SK-N-SH (cell line): ENCODE results near the gene RAP2C. TPM values are rescaled to one million over a fixed set of nuclear protein-coding genes. Genes with fewer than 3 reads are reported as not detected.

ENCODE experiments used
- CTCF ChIA-PET: fragments of 300-600, 350-600 bp; formaldehyde crosslinking; extraction: SDS; loops from one replicate; lab custom pipeline; 2021; lab: Yijun Ruan, JAX
- POLR2A ChIA-PET: fragments of 350-600 bp; sonication (Branson Sonifier 250); formaldehyde crosslinking; extraction: SDS; loops from one replicate; lab custom pipeline; 2020; ENCODE audit warnings: antibody characterized with exemption, inconsistent platforms; lab: Yijun Ruan, JAX
- DNase-seq: peaks from one replicate; pipeline ENCODE4 v3.0.0; 2012
- H2AFZ ChIP-seq: fragments of 200-600 bp; sonication (generic); 2 replicates; pipeline ENCODE4 v1.8.1; 2016; ENCODE audit warnings: antibody characterized with exemption, mild to moderate bottlenecking, low read depth
- H3F3A ChIP-seq: fragments of 200-600 bp; sonication (generic); replicated peaks from 2 replicates; pipeline ENCODE3; 2016; ENCODE audit warnings: antibody characterized with exemption, mild to moderate bottlenecking; ENCODE audit not compliant: insufficient read depth
- H3K27ac ChIP-seq, 2 experiments: fragments of 200-500 bp in 1 of 2; fragments of 200-600 bp in 1 of 2; sonication (Bioruptor generic) in 1 of 2; sonication (generic), shearing (Covaris generic) in 1 of 2; 2 replicates each; pipeline versions ENCODE4 v1.5.1 to v1.6.1; 2014 to 2016; ENCODE audit warnings: low read depth in 2 of 2, inconsistent platforms in 1 of 2, low read length in 1 of 2, mild to moderate bottlenecking in 1 of 2, mixed read lengths in 1 of 2
- H3K27me3 ChIP-seq: fragments of 200-600 bp; sonication (generic), shearing (Covaris generic); 2 replicates; pipeline ENCODE4 v1.6.1; 2016; ENCODE audit warnings: mixed run types; ENCODE audit not compliant: insufficient read depth
- H3K36me3 ChIP-seq, 2 experiments: fragments of 200-500 bp in 1 of 2; fragments of 200-600 bp in 1 of 2; sonication (Bioruptor generic) in 1 of 2; sonication (generic) in 1 of 2; replicated peaks in 1 of 2; 2 replicates each; pipeline versions ENCODE3 to v1.5.1; 2014 to 2016; ENCODE audit warnings: low read length in 1 of 2, mild to moderate bottlenecking in 1 of 2; ENCODE audit not compliant: insufficient read depth in 2 of 2, control insufficient read depth in 1 of 2
- H3K4me1 ChIP-seq, 2 experiments: fragments of 200-500 bp in 1 of 2; fragments of 200-600 bp in 1 of 2; sonication (Bioruptor generic) in 1 of 2; sonication (generic), shearing (Covaris generic) in 1 of 2; 2 replicates each; pipeline versions ENCODE4 v1.5.1 to v1.6.1; 2014 to 2016; ENCODE audit warnings: low read depth in 1 of 2, low read length in 1 of 2, mixed run types in 1 of 2; ENCODE audit not compliant: insufficient read depth in 2 of 2, control insufficient read depth in 1 of 2
- H3K4me2 ChIP-seq: fragments of 200-600 bp; sonication (generic), shearing (Covaris generic); 2 replicates; pipeline ENCODE4 v1.6.1; 2017; ENCODE audit warnings: mixed run types
- H3K4me3 ChIP-seq, 2 experiments: fragments of 200-500 bp in 1 of 2; fragments of 200-600 bp in 1 of 2; sonication (Bioruptor generic) in 1 of 2; sonication (generic), shearing (Covaris generic) in 1 of 2; 2 replicates each; pipeline versions ENCODE4 v1.5.1 to v1.8.1; 2014 to 2016; ENCODE audit warnings: low read depth in 2 of 2, inconsistent platforms in 1 of 2, low read length in 1 of 2, mild to moderate bottlenecking in 1 of 2, mixed read lengths in 1 of 2, moderate library complexity in 1 of 2
- H3K79me2 ChIP-seq: fragments of 200-600 bp; sonication (generic); 2 replicates; pipeline ENCODE4 v1.8.1; 2017; ENCODE audit warnings: mild to moderate bottlenecking; ENCODE audit not compliant: insufficient read depth
- H3K9ac ChIP-seq: fragments of 200-600 bp; sonication (generic); 2 replicates; pipeline ENCODE4 v1.6.1; 2017; ENCODE audit warnings: mixed run types
- H3K9me2 ChIP-seq: fragments of 200-600 bp; sonication (generic); 2 replicates; pipeline ENCODE4 v1.6.1; 2017; ENCODE audit warnings: mixed run types
- H3K9me3 ChIP-seq: fragments of 200-600 bp; sonication (generic); 2 replicates; pipeline ENCODE4 v1.6.1; 2017; ENCODE audit warnings: mixed run types, mild to moderate bottlenecking, moderate library complexity
- H4K20me1 ChIP-seq: fragments of 200-600 bp; sonication (generic); 2 replicates; pipeline ENCODE4 v1.6.1; 2017; ENCODE audit warnings: mild to moderate bottlenecking, mixed run types; ENCODE audit not compliant: insufficient read depth
- CHD2 ChIP-seq: fragments of 150-350 bp; IDR thresholded peaks from 2 replicates; pipeline ENCODE4 v1.6.1; 2018; ENCODE audit warnings: low read length; ENCODE audit not compliant: partially characterized antibody
- ELF1 ChIP-seq: IDR thresholded peaks from 2 replicates; pipeline ENCODE4 v1.4.0; 2012
- FOXM1 ChIP-seq: IDR thresholded peaks from 2 replicates; pipeline ENCODE4 v1.4.0; 2012; ENCODE audit warnings: low read depth, mild to moderate bottlenecking
- GABPA ChIP-seq: IDR thresholded peaks from 2 replicates; pipeline ENCODE4 v1.4.0; 2012; ENCODE audit warnings: low read depth, mild to moderate bottlenecking
- IRF3 ChIP-seq: fragments of 150-350 bp; IDR thresholded peaks from 2 replicates; pipeline ENCODE4 v1.6.1; 2016; ENCODE audit warnings: mild to moderate bottlenecking, low read depth, low read length
- JUND ChIP-seq: IDR thresholded peaks from 2 replicates; pipeline ENCODE4 v1.4.0; 2012
- MEF2A ChIP-seq: IDR thresholded peaks from 2 replicates; pipeline ENCODE4 v1.4.0; 2012; ENCODE audit warnings: low read depth, borderline replicate concordance
- NFIC ChIP-seq: IDR thresholded peaks from 2 replicates; pipeline ENCODE4 v1.4.0; 2012; ENCODE audit warnings: borderline replicate concordance
- PBX3 ChIP-seq: IDR thresholded peaks from 2 replicates; pipeline ENCODE4; 2012
- RAD21 ChIP-seq: IDR thresholded peaks from 2 replicates; pipeline ENCODE4 v1.6.1; 2012; ENCODE audit warnings: mild to moderate bottlenecking, low read length
- RCOR1 ChIP-seq: fragments of 150-350 bp; IDR thresholded peaks from 2 replicates; pipeline ENCODE4 v1.6.1; 2017; ENCODE audit warnings: antibody characterized with exemption, low read length
- REST ChIP-seq: IDR thresholded peaks from 2 replicates; pipeline ENCODE4 v1.6.1; 2012; ENCODE audit warnings: mild to moderate bottlenecking, low read depth, low read length, moderate library complexity
- RXRA ChIP-seq: IDR thresholded peaks from 2 replicates; pipeline ENCODE4 v1.4.0; 2012; ENCODE audit warnings: low read depth, mild to moderate bottlenecking, borderline replicate concordance
- SIN3A ChIP-seq: IDR thresholded peaks from 2 replicates; pipeline ENCODE4 v1.6.1; 2012; ENCODE audit warnings: low read depth, mild to moderate bottlenecking, low read length, moderate library complexity, borderline replicate concordance
- SMC3 ChIP-seq: IDR thresholded peaks from 2 replicates; pipeline ENCODE4 v1.6.1; 2012; ENCODE audit warnings: low read depth, low read length, improper control_type of control experiment
- USF1 ChIP-seq: IDR thresholded peaks from 2 replicates; pipeline ENCODE4 v1.4.0; 2012; ENCODE audit warnings: low read depth, borderline replicate concordance
- WGBS: methylation state at CpG from one replicate; pipeline ENCODE4 v1.1.6; 2017; ENCODE audit warnings: low lambda C conversion rate; 5-methylcytosine and 5-hydroxymethylcytosine counted together
- polyA plus RNA-seq, 3 experiments: library from polyadenylated mRNA; depleted of rRNA; stranded (reverse); fragments of >200 nt; gene quantifications; 2 replicates each; pipeline ENCODE4 v1.2.3, GENCODE V29; 2012

Gene RAP2C
- polyA plus RNA-seq, 1 of the 3 experiments (the other 2 are of a cell fraction) = 5.5 TPM

- Histone ChIP-seq H3K9me2 (no peaks in the 10 kb centered on the region), H3K4me3 (no peak overlapping the region), H3F3A (no peaks in the 10 kb centered on the region), H4K20me1 (no peaks in the 10 kb centered on the region), H3K27me3 (no peaks in the 10 kb centered on the region; the same call in 1 of the 2 replicates), H3K36me3 (no peaks in the 10 kb centered on the region), H3K27ac (no peak overlapping the region), H2AFZ (no peak overlapping the region)
- CTCF ChIA-PET = interaction anchor here (1.3 kb wide), 1 partner anchor 81 kb away, joined by 4 read pairs; no protein-coding TSS in a partner anchor
- no peak for DNase-seq
- POLR2A ChIA-PET = no interaction called here
- TF ChIP-seq SMC3 (no peak), USF1 (no peak), RXRA (no peak), JUND (no peak), FOXM1 (no peak), IRF3 (no peak), CHD2 (no peak), RCOR1 (no peak), SIN3A (no peak), REST (no peak), NFIC (no peak), PBX3 (no peak), MEF2A (no peak), ELF1 (no peak), GABPA (no peak), RAD21 (no peak)
- TF ChIP-seq, all 33 proteins: peak for 0
- H3K4me2 ChIP-seq = no peak overlapping the region
- peaks cover 0 to 3% of the 10 kb centered on the region in 2 experiments; a peak in 1 of 4 replicates for H3K4me1 ChIP-seq
- H3K9me3 ChIP-seq = no peaks in the 10 kb centered on the region
- WGBS = 17% methylated on average over 1 of the region's 1 CpG
- H3K9ac ChIP-seq = no peak overlapping the region
- no peaks in the 10 kb centered on the region for H3K79me2 ChIP-seq
Measured at GRCh38 chrX:132173647-132174046, 45.6 kb downstream of the RAP2C start.
